Left forelimb (tissue), 1 donor: ENCODE results near the gene RGMB.
"Not testable (repeated sequence)": the region's sequence is repeated elsewhere in the genome, so short reads cannot be mapped to it uniquely, and the experiment has no call there.

Experiments
- DNase-seq: peaks from one replicate; pipeline ENCODE4 v3.0.0-alpha.2; 2018; ENCODE audit warnings: low spot score

The RGMB gene

GRCh38 chr5:98773464-98774191, at the start of gene RGMB:
RGMB (plus strand) TSS chr5:98773663; CDS start chr5:98774071, 408 bp downstream.
- DNase-seq: peak; percentile 100

GRCh38 chr5:98726258-98726657, 47.2 kb upstream of the RGMB start:
- no peak for DNase-seq

- no peak for DNase-seq
Measured at GRCh38 chr5:98727686-98728085, 45.8 kb upstream of the RGMB start.

- DNase-seq: no peak
Measured at GRCh38 chr5:98734646-98735045, 38.8 kb upstream of the RGMB start.

- no peak for DNase-seq
Measured at GRCh38 chr5:98735806-98736507, 37.5 kb upstream of the RGMB start.

- DNase-seq: no peak
Measured at GRCh38 chr5:98736753-98737152, 36.7 kb upstream of the RGMB start.

- DNase-seq: not testable (repeated sequence)
Measured at GRCh38 chr5:98737441-98737840, 36.0 kb upstream of the RGMB start.

- not testable (repeated sequence) for DNase-seq
Measured at GRCh38 chr5:98738481-98739149, 34.8 kb upstream of the RGMB start.

GRCh38 chr5:98741926-98742325, 31.5 kb upstream of the RGMB start:
- DNase-seq: no peak

GRCh38 chr5:98742396-98743073, 30.9 kb upstream of the RGMB start:
- no peak for DNase-seq

- DNase-seq: not testable (repeated sequence)
Measured at GRCh38 chr5:98748259-98748658, 25.2 kb upstream of the RGMB start.

GRCh38 chr5:98749046-98749445, 24.4 kb upstream of the RGMB start:
- DNase-seq: no peak

- no peak for DNase-seq
Measured at GRCh38 chr5:98750693-98751092, 22.8 kb upstream of the RGMB start.

- not testable (repeated sequence) for DNase-seq
Measured at GRCh38 chr5:98752331-98752730, 21.1 kb upstream of the RGMB start.

GRCh38 chr5:98752801-98753200, 20.7 kb upstream of the RGMB start:
- DNase-seq: not testable (repeated sequence)

- no peak for DNase-seq
Measured at GRCh38 chr5:98753507-98753906, 20.0 kb upstream of the RGMB start.

- DNase-seq: no peak
Measured at GRCh38 chr5:98755406-98755805, 18.1 kb upstream of the RGMB start.

GRCh38 chr5:98757978-98758377, 15.5 kb upstream of the RGMB start:
- no peak for DNase-seq

- DNase-seq: peak; percentile 65
Measured at GRCh38 chr5:98763001-98763630, 10.3 kb upstream of the RGMB start.

- no peak for DNase-seq
Measured at GRCh38 chr5:98765815-98766214, 7.6 kb upstream of the RGMB start.

GRCh38 chr5:98767581-98767980, 5.9 kb upstream of the RGMB start:
- DNase-seq: no peak
